Measurements from ENCODE around the gene STEAP4. TPM values are rescaled to one million over a fixed set of nuclear protein-coding genes. Genes with fewer than 3 reads are reported as not detected.

STEAP4 gene
- total and polyA plus RNA-seq, 2 of the 13 experiments (the other 11 are each of a cell fraction or from before 2014, with no cell fraction given): not detected

DNA sequence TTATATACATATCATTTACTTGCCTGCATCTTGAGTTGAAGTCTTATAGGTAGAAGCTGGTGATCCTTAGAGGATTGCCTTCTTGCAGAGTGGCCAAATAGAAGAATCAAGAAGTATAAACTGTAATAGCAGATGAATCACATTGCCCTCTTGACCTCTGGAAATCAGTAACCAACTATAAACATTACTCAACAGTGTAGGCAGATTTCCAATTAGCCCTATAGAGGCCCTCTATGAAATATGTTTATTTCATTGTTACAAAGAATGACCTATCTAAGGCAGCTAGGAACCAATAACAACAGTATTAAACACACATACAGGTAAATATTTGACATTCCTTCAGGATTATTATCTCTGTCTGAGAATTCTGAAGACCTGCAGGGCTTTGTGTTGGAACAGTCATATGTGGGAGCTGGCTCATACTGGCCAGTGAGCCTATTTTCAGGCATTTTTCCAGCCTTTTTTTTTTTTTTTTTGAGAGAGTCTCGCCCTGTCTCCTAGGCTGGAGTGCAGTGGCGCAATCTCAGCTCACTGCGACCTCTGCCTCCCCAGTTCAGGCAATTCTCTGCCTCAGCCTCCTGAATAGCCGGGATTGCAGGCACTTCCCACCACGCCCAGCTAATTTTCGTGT lies 79.7 kb downstream of the STEAP4 start (continued):
- TF ChIP-seq HNF1A (IDR thresholded peaks at IDR 0.05; ENCODE audit: low read depth): peak; percentile 94
- peak; percentile 97 for TF ChIP-seq HNF1A (CRISPR knock-in tag; IDR thresholded peaks at IDR 0.05; ENCODE audit: borderline replicate concordance)
- TF ChIP-seq ZNF770 (CRISPR knock-in tag; IDR thresholded peaks at IDR 0.05): no peak
- 0 out of 2 replicates have a peak, but pooled peaks have one; percentile 49 for TF ChIP-seq TGIF2 (CRISPR knock-in tag; IDR thresholded peaks at IDR 0.05)
- TF ChIP-seq NCOA2 (CRISPR knock-in tag; IDR thresholded peaks at IDR 0.05): peak; percentile 63; the same call in 1 of the 2 replicates
- TF ChIP-seq TBL1XR1 (IDR thresholded peaks at IDR 0.05; ENCODE audit: borderline replicate concordance, low read length, partially characterized antibody): peak; percentile 34
- peak; percentile 76 for TF ChIP-seq GATAD2A (CRISPR knock-in tag; IDR thresholded peaks at IDR 0.05)
- no peak for TF ChIP-seq ZNF329 (CRISPR knock-in tag; IDR thresholded peaks at IDR 0.05; ENCODE audit: low read depth)
- peak; percentile 74 to 97 for TF ChIP-seq NR2F1 (CRISPR knock-in tag; IDR thresholded peaks at IDR 0.05)
- TF ChIP-seq CREB1 (IDR thresholded peaks at IDR 0.05): no peak
- TF ChIP-seq CREB1 (CRISPR knock-in tag; IDR thresholded peaks at IDR 0.05): peak; percentile 44; the same call in 1 of the 2 replicates
- no peak for TF ChIP-seq ZNF354B (CRISPR knock-in tag; IDR thresholded peaks at IDR 0.05)
- 0 out of 2 replicates have a peak, but pooled peaks have one; percentile 16 for TF ChIP-seq ELF3 (CRISPR knock-in tag; IDR thresholded peaks at IDR 0.05)
- no peak for TF ChIP-seq NR3C1 (CRISPR knock-in tag; IDR thresholded peaks at IDR 0.05)
- TF ChIP-seq KAT8 (CRISPR knock-in tag; IDR thresholded peaks at IDR 0.05): 0 out of 2 replicates have a peak, but pooled peaks have one; percentile 10
- peak; percentile 61 for TF ChIP-seq FOSL2 (CRISPR knock-in tag; IDR thresholded peaks at IDR 0.05)
- peak; percentile 78 for TF ChIP-seq GFI1 (CRISPR knock-in tag; IDR thresholded peaks at IDR 0.05; ENCODE audit: borderline replicate concordance)
- TF ChIP-seq, protein P1, sequence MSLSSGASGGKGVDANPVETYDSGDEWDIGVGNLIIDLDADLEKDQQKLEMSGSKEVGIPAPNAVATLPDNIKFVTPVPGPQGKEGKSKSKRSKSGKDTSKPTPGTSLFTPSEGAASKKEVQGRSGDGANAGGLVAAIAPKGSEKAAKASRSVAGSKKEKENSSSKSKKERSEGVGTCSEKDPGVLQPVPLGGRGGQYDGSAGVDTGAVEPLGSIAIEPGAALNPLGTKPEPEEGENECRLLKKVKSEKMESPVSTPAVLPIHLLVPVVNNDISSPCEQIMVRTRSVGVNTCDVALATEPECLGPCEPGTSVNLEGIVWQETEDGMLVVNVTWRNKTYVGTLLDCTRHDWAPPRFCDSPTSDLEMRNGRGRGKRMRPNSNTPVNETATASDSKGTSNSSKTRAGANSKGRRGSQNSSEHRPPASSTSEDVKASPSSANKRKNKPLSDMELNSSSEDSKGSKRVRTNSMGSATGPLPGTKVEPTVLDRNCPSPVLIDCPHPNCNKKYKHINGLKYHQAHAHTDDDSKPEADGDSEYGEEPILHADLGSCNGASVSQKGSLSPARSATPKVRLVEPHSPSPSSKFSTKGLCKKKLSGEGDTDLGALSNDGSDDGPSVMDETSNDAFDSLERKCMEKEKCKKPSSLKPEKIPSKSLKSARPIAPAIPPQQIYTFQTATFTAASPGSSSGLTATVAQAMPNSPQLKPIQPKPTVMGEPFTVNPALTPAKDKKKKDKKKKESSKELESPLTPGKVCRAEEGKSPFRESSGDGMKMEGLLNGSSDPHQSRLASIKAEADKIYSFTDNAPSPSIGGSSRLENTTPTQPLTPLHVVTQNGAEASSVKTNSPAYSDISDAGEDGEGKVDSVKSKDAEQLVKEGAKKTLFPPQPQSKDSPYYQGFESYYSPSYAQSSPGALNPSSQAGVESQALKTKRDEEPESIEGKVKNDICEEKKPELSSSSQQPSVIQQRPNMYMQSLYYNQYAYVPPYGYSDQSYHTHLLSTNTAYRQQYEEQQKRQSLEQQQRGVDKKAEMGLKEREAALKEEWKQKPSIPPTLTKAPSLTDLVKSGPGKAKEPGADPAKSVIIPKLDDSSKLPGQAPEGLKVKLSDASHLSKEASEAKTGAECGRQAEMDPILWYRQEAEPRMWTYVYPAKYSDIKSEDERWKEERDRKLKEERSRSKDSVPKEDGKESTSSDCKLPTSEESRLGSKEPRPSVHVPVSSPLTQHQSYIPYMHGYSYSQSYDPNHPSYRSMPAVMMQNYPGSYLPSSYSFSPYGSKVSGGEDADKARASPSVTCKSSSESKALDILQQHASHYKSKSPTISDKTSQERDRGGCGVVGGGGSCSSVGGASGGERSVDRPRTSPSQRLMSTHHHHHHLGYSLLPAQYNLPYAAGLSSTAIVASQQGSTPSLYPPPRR (CRISPR knock-in tag; IDR thresholded peaks at IDR 0.05; ENCODE audit: borderline replicate concordance): peak; percentile 88
